Adrenal gland (tissue), 5 donors: ENCODE data around the gene POMT1.

ENCODE experiments used
- CTCF ChIP-seq, 6 experiments: fragments of 450-650 bp in 4 of 6; fragments of 200-600 bp in 2 of 6; sonication (generic) in 1 of 6; IDR thresholded peaks; 1 replicate in 5 of 6; 2 replicates in 1 of 6; pipeline versions ENCODE4 v1.5.1 to v1.8.0; 2016 to 2021; ENCODE audit warnings: antibody characterized with exemption in 6 of 6, mild to moderate bottlenecking in 2 of 6, moderate library complexity in 1 of 6
- POLR2A ChIP-seq, 2 donors: fragments of 450-650 bp; IDR thresholded peaks; one replicate each; pipeline ENCODE4 v1.6.1; 2017; ENCODE audit warnings: antibody characterized with exemption in 2 of 2, mild to moderate bottlenecking in 2 of 2, moderate library complexity in 1 of 2
- donor health status: DM: no; HTN: no; CAD: no.

- TF ChIP-seq CTCF (IDR thresholded peaks at IDR 0.05) = no peak
- TF ChIP-seq POLR2A (IDR thresholded peaks at IDR 0.05) = no peak
Measured at GRCh38 chr9:131552030-131552429, 49.3 kb downstream of the POMT1 start.
